Activated CD8-positive, alpha-beta memory T cell treated with anti-CD3 and anti-CD28 coated beads for 36 hours (primary cell): Measurements from ENCODE around the gene PCP4. TPM values are rescaled to one million over a fixed set of nuclear protein-coding genes. Genes with fewer than 3 reads are reported as not detected.

Source experiments
- CTCF ChIA-PET: fragments of 350-600 bp; sonication (Branson Sonifier 250); formaldehyde crosslinking; loops from one replicate; lab custom pipeline; 2021; ENCODE audit warnings: antibody characterized with exemption; lab: Charles Lee
- POLR2A ChIA-PET: fragments of 350-600 bp; sonication (Branson Sonifier 250); formaldehyde crosslinking; loops from one replicate; lab custom pipeline; 2021; ENCODE audit warnings: antibody characterized with exemption; lab: Charles Lee
- total RNA-seq, 2 experiments: library from RNA; stranded (reverse); gene quantifications; one replicate each; pipeline ENCODE4 v1.2.3, GENCODE V29; 2021

The PCP4 gene
- total RNA-seq, 2 experiments from 2014 or later = not detected

GRCh38 chr21:39961251-39961650 is 94.0 kb downstream of the PCP4 start:
- POLR2A ChIA-PET = no interaction called here
- CTCF ChIA-PET = no interaction called here

- ChIA-PET CTCF (no interaction called here), POLR2A (no interaction called here)
These were observed 97.8 kb downstream of the PCP4 start for GRCh38 chr21:39965026-39965425.

- ChIA-PET POLR2A (no interaction called here), CTCF (no interaction called here)
These were observed 99.5 kb downstream of the PCP4 start for GRCh38 chr21:39966786-39967185.

- CTCF ChIA-PET = no interaction called here
- POLR2A ChIA-PET = no interaction called here
These were observed 100.8 kb downstream of the PCP4 start for GRCh38 chr21:39968010-39968409.

- CTCF ChIA-PET = no interaction called here
- POLR2A ChIA-PET = no interaction called here
These were observed 102.6 kb downstream of the PCP4 start for GRCh38 chr21:39969691-39970364.

GRCh38 chr21:39971956-39972355 is 104.7 kb downstream of the PCP4 start:
- POLR2A ChIA-PET = no interaction called here
- CTCF ChIA-PET = no interaction called here

- POLR2A ChIA-PET = no interaction called here
- CTCF ChIA-PET = no interaction called here
These were observed 105.2 kb downstream of the PCP4 start for GRCh38 chr21:39972471-39972870.

- CTCF ChIA-PET = no interaction called here
- POLR2A ChIA-PET = no interaction called here
These were observed 105.9 kb downstream of the PCP4 start for GRCh38 chr21:39972976-39973770.

- CTCF ChIA-PET = no interaction called here
- POLR2A ChIA-PET = no interaction called here
These were observed 109.6 kb downstream of the PCP4 start for GRCh38 chr21:39976800-39977199.

Other genes starting within 250 kb of the PCP4 start
- not detected for gene IGSF5, start 122.3 kb upstream of the PCP4 start, total RNA-seq